ENCODE results near the gene FBXL17.

FBXL17 gene

GRCh38 chr5:107982703-107983425 lies 399.0 kb downstream of the FBXL17 start:
- DNase-seq: no peak

- no peak for DNase-seq
Measured at GRCh38 chr5:107980923-107981692, 400.8 kb downstream of the FBXL17 start.

GRCh38 chr5:107979900-107980299 lies 402.0 kb downstream of the FBXL17 start:
- no peak for DNase-seq

GRCh38 chr5:107979291-107979690 lies 402.6 kb downstream of the FBXL17 start:
- no peak for DNase-seq

GRCh38 chr5:107977550-107978071 lies 404.3 kb downstream of the FBXL17 start:
- no peak for DNase-seq

GRCh38 chr5:107975568-107975967 lies 406.3 kb downstream of the FBXL17 start:
- no peak for DNase-seq

GRCh38 chr5:107971846-107972245 lies 410.1 kb downstream of the FBXL17 start:
- DNase-seq: no peak

GRCh38 chr5:107969847-107970246 lies 412.1 kb downstream of the FBXL17 start:
- DNase-seq: no peak

- no peak for DNase-seq
Measured at GRCh38 chr5:107968998-107969397, 412.9 kb downstream of the FBXL17 start.

GRCh38 chr5:107968406-107968843 lies 413.5 kb downstream of the FBXL17 start:
- DNase-seq: no peak

GRCh38 chr5:107966201-107966600 lies 415.7 kb downstream of the FBXL17 start:
- DNase-seq: no peak

- no peak for DNase-seq
Measured at GRCh38 chr5:107964722-107965121, 417.2 kb downstream of the FBXL17 start.

GRCh38 chr5:107959573-107960279 lies 422.2 kb downstream of the FBXL17 start:
- DNase-seq: no peak

- DNase-seq: no peak
Measured at GRCh38 chr5:107958861-107959260, 423.0 kb downstream of the FBXL17 start.

- no peak for DNase-seq
Measured at GRCh38 chr5:107958432-107958831, 423.5 kb downstream of the FBXL17 start.

GRCh38 chr5:107957051-107957450 lies 424.8 kb downstream of the FBXL17 start:
- DNase-seq: no peak

- no peak for DNase-seq
Measured at GRCh38 chr5:107955321-107955720, 426.6 kb downstream of the FBXL17 start.

- DNase-seq: no peak
Measured at GRCh38 chr5:107954254-107954653, 427.6 kb downstream of the FBXL17 start.

GRCh38 chr5:107952450-107952849 lies 429.4 kb downstream of the FBXL17 start:
- no peak for DNase-seq

GRCh38 chr5:107951309-107951708 lies 430.6 kb downstream of the FBXL17 start:
- DNase-seq: no peak

- DNase-seq: no peak
Measured at GRCh38 chr5:107950776-107951175, 431.1 kb downstream of the FBXL17 start.

GRCh38 chr5:107949688-107950341 lies 432.1 kb downstream of the FBXL17 start:
- DNase-seq: no peak

- no peak for DNase-seq
Measured at GRCh38 chr5:107948377-107948776, 433.5 kb downstream of the FBXL17 start.
